GM21723 (cell line): ENCODE results near the gene SLC26A11.

Source experiments
- ATAC-seq: cut with Tn5 transposase; IDR thresholded peaks from one replicate; pipeline ENCODE4 v1.9.1; 2021; ENCODE audit warnings: mild to moderate bottlenecking, moderate library complexity; ENCODE audit not compliant: unreplicated experiment

SLC26A11 gene

GRCh38 chr17:80217703-80218362, 2.4 kb upstream of the SLC26A11 start:
- ATAC-seq: no peak

GRCh38 chr17:80218391-80218790, 1.8 kb upstream of the SLC26A11 start:
- ATAC-seq: no peak

- ATAC-seq: peak; percentile 41
Observed at GRCh38 chr17:80219013-80219762, 1.0 kb upstream of the SLC26A11 start.

- peak; percentile 22 for ATAC-seq
Observed at GRCh38 chr17:80219763-80220053, 519 bp upstream of the SLC26A11 start.

- no peak for ATAC-seq
Observed at GRCh38 chr17:80220736-80221215, 549 bp downstream of the SLC26A11 start.

- no peak for ATAC-seq
Observed at GRCh38 chr17:80221351-80222105, 1.3 kb downstream of the SLC26A11 start.

- no peak for ATAC-seq
Observed at GRCh38 chr17:80222376-80223141, 2.3 kb downstream of the SLC26A11 start.

- ATAC-seq: no peak
Observed at GRCh38 chr17:80223142-80223815, 3.1 kb downstream of the SLC26A11 start.

GRCh38 chr17:80223838-80224497, 3.7 kb downstream of the SLC26A11 start:
- no peak for ATAC-seq

GRCh38 chr17:80224683-80225082, 4.5 kb downstream of the SLC26A11 start:
- ATAC-seq: no peak

GRCh38 chr17:80225230-80225629, 5.0 kb downstream of the SLC26A11 start:
- no peak for ATAC-seq

GRCh38 chr17:80227156-80227555, 6.9 kb downstream of the SLC26A11 start:
- no peak for ATAC-seq

GRCh38 chr17:80227666-80228065, 7.4 kb downstream of the SLC26A11 start:
- ATAC-seq: no peak

GRCh38 chr17:80228477-80228876, 8.2 kb downstream of the SLC26A11 start:
- no peak for ATAC-seq

- ATAC-seq: no peak
Observed at GRCh38 chr17:80229011-80229410, 8.8 kb downstream of the SLC26A11 start.

- ATAC-seq: no peak
Observed at GRCh38 chr17:80232438-80232837, 12.2 kb downstream of the SLC26A11 start.

GRCh38 chr17:80233202-80233601, 13.0 kb downstream of the SLC26A11 start:
- ATAC-seq: no peak

GRCh38 chr17:80236911-80237310, 16.7 kb downstream of the SLC26A11 start:
- no peak for ATAC-seq

- no peak for ATAC-seq
Observed at GRCh38 chr17:80237386-80237785, 17.2 kb downstream of the SLC26A11 start.

- ATAC-seq: no peak
Observed at GRCh38 chr17:80242505-80242904, 22.3 kb downstream of the SLC26A11 start.
